Adipocyte (in vitro differentiated cells): Measurements from ENCODE around the gene BCL7A.

Experiments
- DNase-seq: peaks from one replicate; pipeline ENCODE4 v3.0.0-alpha.2; 2015; ENCODE audit warnings: low read depth
- H3K27me3 ChIP-seq: replicated peaks from 2 replicates; pipeline ENCODE4 v1.7.0; 2013; ENCODE audit warnings: mild to moderate bottlenecking, low read length, moderate library complexity; ENCODE audit not compliant: control insufficient read depth, insufficient read depth
- H3K36me3 ChIP-seq: 2 replicates; pipeline ENCODE4 v1.7.0; 2013; ENCODE audit warnings: low read length, mild to moderate bottlenecking, moderate library complexity; ENCODE audit not compliant: control insufficient read depth, insufficient read depth, severe bottlenecking
- H3K4me1 ChIP-seq: 2 replicates; pipeline ENCODE4 v1.7.0; 2013; ENCODE audit warnings: mild to moderate bottlenecking, low read length, moderate library complexity; ENCODE audit not compliant: control insufficient read depth, insufficient read depth
- H3K4me3 ChIP-seq: 2 replicates; pipeline ENCODE4 v1.7.0; 2013; ENCODE audit warnings: mild to moderate bottlenecking, low read length, moderate library complexity
- H3K9ac ChIP-seq: 2 replicates; pipeline ENCODE4 v1.7.0; 2013; ENCODE audit warnings: mild to moderate bottlenecking, low read length, moderate library complexity
- H3K9me3 ChIP-seq: 2 replicates; pipeline ENCODE4 v1.7.0; 2013; ENCODE audit warnings: mild to moderate bottlenecking, low read length, moderate library complexity; ENCODE audit not compliant: control insufficient read depth

Gene BCL7A

GRCh38 chr12:122072031-122072970, 50.6 kb downstream of the BCL7A start:
- Histone ChIP-seq H3K4me1 (peaks cover 11% of the 10 kb centered on the region), H3K9me3 (no peaks in the 10 kb centered on the region), H3K4me3 (peak overlapping the region; percentile 19), H3K36me3 (no peaks in the 10 kb centered on the region), H3K27me3 (no peaks in the 10 kb centered on the region), H3K9ac (peak overlapping the region; percentile 69)
- peak; percentile 94 for DNase-seq

GRCh38 chr12:122073815-122074214, 52.1 kb downstream of the BCL7A start:
- no peak for DNase-seq
- no peaks in the 10 kb centered on the region for H3K36me3 ChIP-seq
- H3K27me3 ChIP-seq: no peaks in the 10 kb centered on the region
- no peaks in the 10 kb centered on the region for H3K9me3 ChIP-seq
- no peak overlapping the region for H3K9ac ChIP-seq
- peaks cover 16% of the 10 kb centered on the region for H3K4me1 ChIP-seq
- no peak overlapping the region for H3K4me3 ChIP-seq

- DNase-seq: no peak
- H3K27me3 ChIP-seq: no peaks in the 10 kb centered on the region
- H3K9ac ChIP-seq: no peak overlapping the region
- H3K4me1 ChIP-seq: peaks cover 45% of the 10 kb centered on the region
- no peak overlapping the region for H3K4me3 ChIP-seq
- H3K9me3 ChIP-seq: no peaks in the 10 kb centered on the region
- no peaks in the 10 kb centered on the region for H3K36me3 ChIP-seq
These were observed 55.2 kb downstream of the BCL7A start for GRCh38 chr12:122076743-122077495.

GRCh38 chr12:122078141-122079032, 56.7 kb downstream of the BCL7A start, which contains the start of gene MLXIP:
Gene MLXIP (plus strand): TSS chr12:122078756. CDS start chr12:122078854, 98 bp downstream.
- Histone ChIP-seq H3K36me3 (no peaks in the 10 kb centered on the region), H3K27me3 (no peaks in the 10 kb centered on the region), H3K4me3 (peak within 1 kb of the TSS; percentile 94), H3K4me1 (peaks cover 45% of the 10 kb centered on the region), H3K9ac (peak within 1 kb of the TSS; percentile 89), H3K9me3 (no peaks in the 10 kb centered on the region)
- DNase-seq: peak; percentile 98

- peak; percentile 60 for DNase-seq
- Histone ChIP-seq H3K9ac (peak overlapping the region; percentile 89), H3K27me3 (no peaks in the 10 kb centered on the region)
These were observed 57.4 kb downstream of the BCL7A start for GRCh38 chr12:122079033-122079531.

GRCh38 chr12:122079532-122080081, 57.9 kb downstream of the BCL7A start:
- peak overlapping the region; percentile 94 for H3K4me3 ChIP-seq
- H3K9me3 ChIP-seq: no peaks in the 10 kb centered on the region
- H3K36me3 ChIP-seq: peaks cover 9% of the 10 kb centered on the region
- H3K9ac ChIP-seq: peak overlapping the region; percentile 89
- peaks cover 45% of the 10 kb centered on the region for H3K4me1 ChIP-seq
- no peaks in the 10 kb centered on the region for H3K27me3 ChIP-seq
- DNase-seq: peak; percentile 34

More at GRCh38 chr12:122079033-122079531, 57.4 kb downstream of the BCL7A start:
- Histone ChIP-seq H3K4me3 (peak overlapping the region; percentile 94), H3K9me3 (no peaks in the 10 kb centered on the region), H3K4me1 (peaks cover 45% of the 10 kb centered on the region), H3K36me3 (peaks cover 5% of the 10 kb centered on the region)

GRCh38 chr12:122080149-122081082, 58.7 kb downstream of the BCL7A start:
- Histone ChIP-seq H3K9me3 (no peaks in the 10 kb centered on the region), H3K9ac (peak overlapping the region; percentile 89), H3K4me3 (peak overlapping the region; percentile 94), H3K4me1 (peaks cover 45% of the 10 kb centered on the region), H3K27me3 (no peaks in the 10 kb centered on the region), H3K36me3 (peaks cover 16% of the 10 kb centered on the region)
- peak; percentile 81 for DNase-seq

GRCh38 chr12:122081083-122081696, 59.5 kb downstream of the BCL7A start:
- Histone ChIP-seq H3K36me3 (peaks cover 24% of the 10 kb centered on the region), H3K4me3 (peak overlapping the region; percentile 94), H3K27me3 (no peaks in the 10 kb centered on the region), H3K4me1 (peaks cover 45% of the 10 kb centered on the region), H3K9me3 (no peaks in the 10 kb centered on the region), H3K9ac (peak overlapping the region; percentile 89)
- DNase-seq: peak; percentile 64

GRCh38 chr12:122081697-122082221, 60.1 kb downstream of the BCL7A start:
- Histone ChIP-seq H3K4me3 (peak overlapping the region; percentile 94), H3K27me3 (no peaks in the 10 kb centered on the region), H3K4me1 (peaks cover 47% of the 10 kb centered on the region), H3K9ac (peak overlapping the region; percentile 89), H3K9me3 (no peaks in the 10 kb centered on the region), H3K36me3 (peaks cover 24% of the 10 kb centered on the region)
- peak; percentile 62 for DNase-seq
